A673 (cell line): ENCODE results near the gene KLHDC4.

Experiments
- EZH2 ChIP-seq: fragments of 200-600 bp; sonication (generic); IDR thresholded peaks from 2 replicates; pipeline ENCODE4 v1.6.1; 2017; ENCODE audit warnings: borderline replicate concordance, low read depth, mild to moderate bottlenecking, mixed read lengths, antibody characterized with exemption, low read length; ENCODE audit not compliant: poor library complexity, severe bottlenecking
- TF ChIP-seq, protein P1 (sequence below): fragments of 300-800, 200-600 bp; sonication (generic); conservative IDR thresholded peaks from 2 replicates; pipeline ENCODE4 v1.5.1; 2017; ENCODE audit warnings: low read depth, mild to moderate bottlenecking, antibody characterized with exemption, low read length, moderate library complexity, mixed read lengths

DNA sequence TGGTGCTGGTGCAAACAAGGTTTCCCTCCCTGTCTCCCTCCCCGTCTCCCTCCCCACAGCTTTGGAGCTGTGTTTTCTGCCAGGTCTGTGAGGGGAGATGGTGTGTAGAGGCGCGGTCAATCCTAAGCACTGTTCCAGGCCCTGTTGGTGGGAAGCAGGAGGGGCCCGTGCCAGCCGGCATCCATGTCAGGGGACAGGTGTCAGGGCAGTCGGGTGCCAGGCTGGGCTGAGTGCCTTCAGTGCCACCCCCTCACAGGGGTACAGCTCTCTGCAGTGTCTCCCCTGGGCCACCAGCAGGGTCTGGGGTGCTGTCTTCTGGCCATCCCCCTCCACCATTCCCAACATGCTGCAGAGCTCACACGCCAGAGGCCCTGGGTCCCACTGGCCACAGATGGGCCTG lies 73.6 kb downstream of the KLHDC4 start:
- TF ChIP-seq, protein P1, sequence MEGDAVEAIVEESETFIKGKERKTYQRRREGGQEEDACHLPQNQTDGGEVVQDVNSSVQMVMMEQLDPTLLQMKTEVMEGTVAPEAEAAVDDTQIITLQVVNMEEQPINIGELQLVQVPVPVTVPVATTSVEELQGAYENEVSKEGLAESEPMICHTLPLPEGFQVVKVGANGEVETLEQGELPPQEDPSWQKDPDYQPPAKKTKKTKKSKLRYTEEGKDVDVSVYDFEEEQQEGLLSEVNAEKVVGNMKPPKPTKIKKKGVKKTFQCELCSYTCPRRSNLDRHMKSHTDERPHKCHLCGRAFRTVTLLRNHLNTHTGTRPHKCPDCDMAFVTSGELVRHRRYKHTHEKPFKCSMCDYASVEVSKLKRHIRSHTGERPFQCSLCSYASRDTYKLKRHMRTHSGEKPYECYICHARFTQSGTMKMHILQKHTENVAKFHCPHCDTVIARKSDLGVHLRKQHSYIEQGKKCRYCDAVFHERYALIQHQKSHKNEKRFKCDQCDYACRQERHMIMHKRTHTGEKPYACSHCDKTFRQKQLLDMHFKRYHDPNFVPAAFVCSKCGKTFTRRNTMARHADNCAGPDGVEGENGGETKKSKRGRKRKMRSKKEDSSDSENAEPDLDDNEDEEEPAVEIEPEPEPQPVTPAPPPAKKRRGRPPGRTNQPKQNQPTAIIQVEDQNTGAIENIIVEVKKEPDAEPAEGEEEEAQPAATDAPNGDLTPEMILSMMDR = no peak
- TF ChIP-seq EZH2 = no peak
